HG02973 (cell line): ENCODE data around the gene TRIL.
A peak's percentile ranks its signal among the peaks of the same experiment; 100 is the strongest.

Experiments used
- ATAC-seq: cut with Tn5 transposase; IDR thresholded peaks from one replicate; pipeline ENCODE4 v1.9.1; 2021; ENCODE audit warnings: moderate library complexity; ENCODE audit not compliant: unreplicated experiment

TRIL gene

DNA sequence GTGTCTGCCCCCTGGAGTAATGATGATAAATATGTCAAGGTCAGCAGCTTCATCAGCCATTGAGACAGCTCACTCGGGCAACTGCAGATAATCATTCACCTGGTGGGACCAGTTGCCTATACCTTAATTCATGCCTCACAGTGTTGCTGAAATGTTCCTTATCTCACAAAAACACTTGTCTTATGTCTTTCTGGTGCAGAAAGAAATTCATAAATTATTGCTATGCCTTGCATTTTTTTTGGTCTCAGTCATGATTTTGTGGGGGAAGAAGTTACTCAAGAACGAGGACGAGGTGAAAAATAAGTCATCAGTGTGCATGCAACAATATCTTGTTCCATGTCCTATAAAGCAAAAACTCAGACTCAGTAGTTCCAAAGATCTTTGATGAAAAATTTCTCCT is 16.0 kb downstream of the TRIL start:
- no peak for ATAC-seq

DNA sequence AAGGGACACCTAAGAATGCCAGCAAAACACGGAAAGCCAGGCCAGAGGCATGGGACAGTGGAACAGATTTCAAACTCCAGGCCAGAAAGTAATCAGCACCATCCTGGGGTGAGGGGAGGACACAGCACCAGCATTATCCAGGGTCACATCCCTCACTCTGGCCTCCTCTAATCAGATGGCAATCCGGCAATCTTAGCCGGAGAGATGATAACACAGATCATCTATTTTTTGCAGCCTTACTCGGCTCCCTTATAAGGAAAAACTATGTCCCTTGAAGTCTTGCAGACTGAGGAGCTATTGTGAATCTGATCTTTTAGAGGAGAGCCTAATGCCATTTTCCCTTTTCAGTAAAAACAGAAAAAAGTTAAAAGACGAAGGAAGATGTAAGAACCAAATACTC is 16.5 kb downstream of the TRIL start:
- ATAC-seq: no peak

- ATAC-seq: no peak
Observed at GRCh38 chr7:28940741-28941384, 17.3 kb downstream of the TRIL start.

- no peak for ATAC-seq
Observed at GRCh38 chr7:28939844-28940544, 18.1 kb downstream of the TRIL start.

DNA sequence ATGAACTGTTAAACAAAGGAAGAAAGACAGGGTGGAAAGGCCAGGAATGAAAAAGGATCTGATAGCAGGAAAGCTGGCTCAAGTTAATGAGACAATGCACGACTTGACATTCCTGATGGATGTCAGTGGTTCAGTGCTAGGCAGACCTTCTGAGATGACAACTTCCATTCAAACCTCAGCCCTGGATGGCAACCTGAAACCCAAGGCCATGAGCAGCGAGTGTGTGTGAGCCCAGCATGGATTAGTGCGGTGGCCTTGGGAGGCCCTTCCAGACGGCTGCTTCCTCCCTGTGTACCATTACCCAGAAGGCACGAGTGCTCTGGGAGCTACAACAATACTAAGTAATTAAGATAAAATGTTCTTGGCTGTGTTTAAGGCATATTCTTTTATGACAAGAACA is 18.8 kb downstream of the TRIL start:
- ATAC-seq: no peak

DNA sequence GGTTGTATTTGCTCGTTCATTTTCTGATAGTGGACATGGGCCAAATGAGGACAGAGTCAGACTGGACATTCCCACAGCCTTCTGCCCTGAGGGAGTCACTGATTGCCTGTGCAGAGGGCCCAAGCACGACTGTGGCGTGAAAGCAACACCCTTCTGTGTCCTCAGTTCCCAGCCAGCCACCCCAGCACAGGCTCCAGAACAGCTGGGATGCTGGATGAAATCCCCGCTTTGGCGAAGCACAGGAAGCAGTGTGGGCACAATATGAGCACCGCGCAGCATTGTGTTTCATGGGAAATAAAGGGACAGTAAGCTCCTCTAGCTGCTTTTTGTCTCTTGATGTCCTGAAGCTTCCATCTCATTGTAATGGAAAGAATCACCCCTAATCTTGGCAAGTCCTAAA is 20.5 kb downstream of the TRIL start:
- ATAC-seq: no peak

- no peak for ATAC-seq
Observed at GRCh38 chr7:28937103-28937502, 21.0 kb downstream of the TRIL start.

DNA sequence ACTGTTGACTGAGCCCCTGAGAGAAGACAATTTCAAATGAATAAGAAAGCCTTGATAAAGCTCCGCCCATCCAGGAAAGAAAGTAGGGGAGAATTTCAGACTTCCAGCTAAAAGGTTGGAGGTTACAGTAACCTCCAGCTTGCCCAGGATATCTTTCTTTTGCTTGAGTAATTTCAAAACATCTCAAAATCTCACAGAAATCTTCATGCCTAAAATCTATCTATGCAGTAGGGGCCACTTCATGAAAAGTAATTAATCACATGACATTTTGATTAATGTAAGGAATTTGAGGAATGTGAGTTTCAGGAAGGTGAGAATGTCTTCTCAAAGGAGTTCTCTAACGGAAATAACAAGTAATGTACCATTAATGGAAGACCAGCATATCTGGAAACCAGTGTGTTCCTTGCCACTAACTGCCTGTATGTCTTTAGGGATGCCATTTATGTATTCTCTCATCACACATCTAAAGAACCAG is 24.2 kb downstream of the TRIL start:
- no peak for ATAC-seq

DNA sequence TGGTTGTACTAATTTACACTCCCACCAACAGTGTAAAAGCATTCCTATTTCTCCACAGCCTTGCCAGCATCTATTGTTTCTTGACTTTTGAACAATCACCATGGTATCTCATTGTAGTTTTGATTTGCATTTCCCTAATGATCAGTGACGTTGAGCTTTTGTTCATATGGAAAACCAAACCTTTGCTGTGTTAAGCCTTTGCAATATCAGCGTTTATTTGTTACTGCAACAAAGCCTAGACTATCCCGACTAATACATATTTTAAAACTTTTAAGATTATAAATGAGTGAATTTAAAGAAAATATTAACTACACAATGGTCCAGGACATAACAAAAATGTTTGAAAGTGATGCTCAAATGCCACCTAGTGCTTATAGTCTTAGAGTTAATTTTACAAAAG is 26.6 kb downstream of the TRIL start:
- no peak for ATAC-seq

DNA sequence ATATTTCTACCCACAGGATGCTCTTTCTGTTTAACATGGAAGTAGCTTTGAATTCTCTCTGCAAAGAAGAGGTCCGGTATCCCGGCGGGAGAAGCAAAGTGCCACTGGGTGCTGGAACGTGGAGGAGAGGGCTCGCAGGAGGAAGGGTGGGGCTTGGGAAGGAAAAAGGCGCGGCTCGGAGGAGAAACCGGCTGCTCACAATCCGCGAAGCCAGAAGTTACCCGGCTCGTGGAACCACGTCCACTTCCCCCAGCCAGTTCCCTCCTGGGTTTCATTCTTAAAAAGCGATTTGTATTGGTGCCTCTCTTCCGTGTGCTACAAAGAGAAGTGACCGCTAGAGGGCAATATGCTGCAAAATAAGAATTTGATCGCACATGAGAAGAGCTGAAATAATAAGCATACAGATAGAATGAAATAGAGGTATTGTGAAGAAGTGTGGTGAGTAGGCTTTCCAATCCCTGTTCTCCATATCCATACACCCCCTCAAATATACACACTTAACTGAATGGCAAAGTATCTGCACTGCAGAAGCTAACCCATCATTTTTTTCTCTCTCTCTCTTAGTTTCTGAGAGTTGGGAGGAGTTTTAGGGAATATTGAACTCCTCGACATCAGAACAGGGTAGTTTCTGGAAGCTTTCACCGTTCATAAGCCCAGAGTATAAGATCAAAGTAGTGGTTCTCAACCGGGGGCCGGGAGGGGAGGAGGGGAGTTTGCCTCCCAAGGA is 31.1 kb downstream of the TRIL start:
- peak; percentile 81 for ATAC-seq

DNA sequence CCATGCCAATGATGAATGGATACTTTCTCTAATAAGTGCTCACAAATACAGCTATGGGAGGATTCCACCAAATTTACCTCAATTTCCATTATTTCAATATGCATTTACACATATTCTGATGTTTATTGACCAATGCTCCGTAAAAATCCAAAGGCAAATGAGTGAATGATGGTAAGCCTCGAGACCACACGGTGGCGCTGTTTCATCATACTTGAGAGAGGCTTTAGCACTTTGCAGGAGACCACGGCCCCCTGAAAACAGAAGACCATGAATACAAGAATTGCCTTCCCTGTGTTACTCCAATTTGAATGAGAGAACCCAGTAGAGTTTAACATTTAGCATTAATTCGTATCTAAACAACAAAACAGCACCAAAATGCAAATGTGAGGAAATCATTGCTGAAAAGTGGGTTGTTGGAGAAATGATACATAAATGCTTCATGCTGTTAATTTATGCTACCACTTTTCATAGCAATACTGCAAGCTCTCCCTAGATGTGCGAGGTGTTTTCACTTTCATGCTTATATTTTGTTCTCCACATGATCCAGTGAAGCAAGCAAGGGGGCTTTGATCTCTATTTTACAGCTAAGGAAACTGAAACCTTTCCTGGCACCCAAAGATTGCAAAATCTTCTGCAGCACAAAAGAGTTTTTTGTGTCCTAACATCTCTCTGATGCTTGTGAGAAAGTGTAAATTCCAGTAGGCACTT is 35.4 kb downstream of the TRIL start:
- ATAC-seq: no peak

DNA sequence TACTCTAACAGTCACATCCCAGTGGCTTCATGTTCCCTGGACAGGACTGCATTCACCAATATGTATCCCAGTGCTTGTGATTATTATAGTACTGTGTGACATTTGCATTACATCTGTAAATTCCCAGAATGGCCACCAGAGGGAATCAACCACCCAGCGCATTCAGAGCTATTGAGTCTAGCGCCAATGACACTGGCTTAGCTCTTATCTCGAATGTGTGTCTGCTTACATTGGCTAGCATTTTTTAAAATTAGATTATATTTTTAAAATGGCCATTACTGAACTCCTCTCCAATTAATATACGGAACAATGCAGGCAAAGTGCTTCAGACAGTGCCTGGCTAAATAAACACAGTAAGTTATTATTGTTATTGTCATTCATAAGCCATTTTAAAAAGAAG is 36.3 kb downstream of the TRIL start:
- peak; percentile 69 for ATAC-seq

- ATAC-seq: no peak
Observed at GRCh38 chr7:28920424-28920823, 37.7 kb downstream of the TRIL start.

DNA sequence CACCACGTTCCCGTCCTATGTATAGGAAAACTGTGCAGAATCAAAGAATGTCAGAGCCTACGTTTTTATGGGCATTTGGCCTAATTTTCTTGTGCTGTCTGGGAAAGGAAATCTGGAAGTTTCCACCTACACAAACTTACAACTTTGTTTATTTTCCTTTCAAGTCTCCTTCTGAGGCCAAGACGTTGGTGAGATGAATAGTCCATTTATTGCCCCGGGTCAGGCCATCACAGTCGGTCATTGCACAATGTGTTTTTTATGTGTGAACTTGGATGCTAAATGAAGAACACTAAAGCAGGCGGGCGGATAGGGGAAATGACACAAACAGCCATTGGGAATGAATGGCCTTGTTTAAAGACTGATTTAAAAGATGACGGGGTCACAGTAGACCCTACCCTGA is 38.6 kb downstream of the TRIL start:
- no peak for ATAC-seq

GRCh38 chr7:28908775-28909174 is 49.4 kb downstream of the TRIL start:
- ATAC-seq: no peak

- ATAC-seq: no peak
Observed at GRCh38 chr7:28905464-28905863, 52.7 kb downstream of the TRIL start.

DNA sequence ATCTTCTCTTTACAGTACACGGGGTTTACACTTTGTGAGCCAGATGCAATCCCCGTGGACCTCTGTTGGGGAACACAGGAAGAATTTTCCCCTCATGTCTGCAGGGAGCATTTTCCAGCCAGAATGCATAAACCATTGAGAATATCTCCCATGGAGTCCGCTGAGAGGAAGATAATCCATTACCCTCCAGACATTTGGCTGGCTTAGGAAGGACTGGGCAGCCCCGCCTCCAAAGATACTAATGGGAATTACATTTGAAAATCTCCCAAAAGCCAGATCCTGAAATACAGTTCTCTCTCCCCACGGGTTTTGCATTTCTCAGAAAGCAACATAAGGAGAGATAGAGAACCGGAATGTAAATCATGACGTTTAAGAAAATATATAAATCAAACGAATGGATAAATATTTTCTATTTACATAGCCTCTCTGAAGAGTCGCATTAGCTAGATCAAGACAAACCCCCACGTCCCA is 53.5 kb downstream of the TRIL start:
- ATAC-seq: no peak

DNA sequence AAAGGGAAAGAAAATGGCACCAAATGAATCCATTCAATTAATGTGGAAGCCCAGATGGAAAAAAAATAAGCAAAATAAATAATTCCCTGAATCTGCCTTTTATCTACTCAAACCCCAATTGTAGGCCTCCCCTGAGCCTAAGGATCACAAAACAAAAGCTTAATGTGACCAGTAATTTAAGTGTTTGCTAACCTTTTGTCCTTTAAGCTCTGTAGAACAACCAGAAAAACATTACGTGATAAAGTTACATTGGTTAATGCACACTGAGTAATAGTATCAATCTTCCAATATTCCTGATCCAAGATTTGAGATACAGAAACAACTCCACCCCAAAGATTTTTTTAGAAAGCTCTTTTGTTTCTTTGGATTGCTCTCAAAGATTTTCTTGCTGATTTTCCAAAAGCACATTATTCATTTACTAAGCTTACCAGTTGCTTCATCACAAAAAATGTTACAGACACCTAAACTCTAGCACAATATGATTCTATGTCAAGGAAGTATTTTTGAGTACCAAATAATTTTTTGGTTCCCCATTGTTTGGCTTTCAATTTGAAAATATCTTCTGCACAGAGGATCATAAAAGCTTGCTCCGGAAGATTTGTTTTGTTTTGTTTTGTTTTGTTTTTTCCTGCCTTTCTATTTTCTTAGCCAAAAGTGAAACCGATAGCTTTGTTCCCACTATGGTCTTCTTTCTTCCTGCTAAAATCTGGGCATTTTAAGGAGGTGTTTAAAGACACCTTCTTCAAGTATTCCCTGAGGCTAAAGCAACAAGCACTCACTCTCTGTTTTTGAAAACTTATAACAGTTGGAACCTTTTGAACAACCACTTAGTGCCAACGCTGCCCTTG is 54.2 kb downstream of the TRIL start:
- no peak for ATAC-seq
